HepG2 (cell line): ENCODE data around the gene GPN2. TPM values are rescaled to one million over a fixed set of nuclear protein-coding genes. Genes with fewer than 3 reads are reported as not detected.

Experiments used
- BORCS8-MEF2B ChIP-seq: sonication (generic); formaldehyde crosslinking; IDR thresholded peaks from 2 replicates; pipeline ENCODE4 v1.8.0; 2022; ENCODE audit warnings: mild to moderate bottlenecking, missing genetic modification reagents
- GZF1 ChIP-seq: sonication (generic); formaldehyde crosslinking; IDR thresholded peaks from 2 replicates; pipeline ENCODE4 v1.5.1; 2020; ENCODE audit warnings: mild to moderate bottlenecking, missing genetic modification reagents
- MTF1 ChIP-seq: sonication (generic); formaldehyde crosslinking; IDR thresholded peaks from 2 replicates; pipeline ENCODE4 v1.5.0; 2020; ENCODE audit warnings: missing genetic modification reagents
- PCBP1 ChIP-seq: fragments of 200-400 bp; formaldehyde crosslinking; IDR thresholded peaks from 2 replicates; pipeline ENCODE4 v1.6.1; 2017; ENCODE audit warnings: mild to moderate bottlenecking, low read depth, low read length, borderline replicate concordance
- POLR2A ChIP-seq, 2 experiments: IDR thresholded peaks; 2 replicates each; pipeline ENCODE4 v1.6.1; 2011; ENCODE audit warnings: low read depth in 2 of 2, low read length in 2 of 2, mild to moderate bottlenecking in 1 of 2, moderate library complexity in 1 of 2; ENCODE audit not compliant: insufficient read depth in 1 of 2
- RFX1 ChIP-seq: fragments of 450-650 bp; IDR thresholded peaks from 2 replicates; pipeline ENCODE4 v1.6.1; 2017
- RFXANK ChIP-seq: IDR thresholded peaks from 2 replicates; pipeline ENCODE4 v1.6.1; 2016
- SNAI1 ChIP-seq: sonication (generic); formaldehyde crosslinking; IDR thresholded peaks from 2 replicates; pipeline ENCODE4 v1.5.0; 2020; ENCODE audit warnings: mild to moderate bottlenecking, missing genetic modification reagents, borderline replicate concordance
- SSRP1 ChIP-seq: IDR thresholded peaks from 2 replicates; pipeline ENCODE4 v1.6.1; 2016; ENCODE audit warnings: control low read depth
- TBL1XR1 ChIP-seq: fragments of 150-350 bp; IDR thresholded peaks from 2 replicates; pipeline ENCODE4 v1.6.1; 2014; ENCODE audit warnings: borderline replicate concordance, low read length; ENCODE audit not compliant: partially characterized antibody
- TEAD3 ChIP-seq: optimal IDR thresholded peaks from 2 replicates; pipeline ENCODE3; 2016; ENCODE audit warnings: borderline replicate concordance
- ZBTB34 ChIP-seq: sonication (generic); formaldehyde crosslinking; IDR thresholded peaks from 2 replicates; pipeline ENCODE4 v1.8.0; 2022; ENCODE audit warnings: mild to moderate bottlenecking, missing genetic modification reagents
- ZBTB38 ChIP-seq: sonication (generic); formaldehyde crosslinking; IDR thresholded peaks from 2 replicates; pipeline ENCODE4 v1.5.1; 2020; ENCODE audit warnings: mild to moderate bottlenecking, missing genetic modification reagents
- ZBTB7A ChIP-seq: sonication (generic); formaldehyde crosslinking; IDR thresholded peaks from 2 replicates; pipeline ENCODE4 v1.8.0; 2022; ENCODE audit warnings: mild to moderate bottlenecking, missing genetic modification reagents
- ZNF142 ChIP-seq: sonication (generic); formaldehyde crosslinking; IDR thresholded peaks from 2 replicates; pipeline ENCODE4 v1.4.0; 2020; ENCODE audit warnings: missing genetic modification reagents
- ZNF180 ChIP-seq: sonication (generic); formaldehyde crosslinking; IDR thresholded peaks from 2 replicates; pipeline ENCODE4 v1.4.0; 2020; ENCODE audit warnings: low read depth, missing genetic modification reagents, borderline replicate concordance
- ZNF333 ChIP-seq: sonication (generic); formaldehyde crosslinking; IDR thresholded peaks from 2 replicates; pipeline ENCODE4 v1.4.0; 2020; ENCODE audit warnings: mild to moderate bottlenecking, missing genetic modification reagents, borderline replicate concordance
- ZNF567 ChIP-seq: sonication (generic); formaldehyde crosslinking; IDR thresholded peaks from 2 replicates; pipeline ENCODE4 v1.8.1; 2023; ENCODE audit warnings: mild to moderate bottlenecking, missing genetic modification reagents, borderline replicate concordance
- ZNF704 ChIP-seq: sonication (generic); formaldehyde crosslinking; IDR thresholded peaks from 2 replicates; pipeline ENCODE4 v1.8.1; 2023; ENCODE audit warnings: mild to moderate bottlenecking, inconsistent platforms, moderate library complexity, missing genetic modification reagents, borderline replicate concordance
- ZNF775 ChIP-seq: sonication (generic); formaldehyde crosslinking; IDR thresholded peaks from 2 replicates; pipeline ENCODE4 v1.4.0; 2020; ENCODE audit warnings: missing genetic modification reagents, mild to moderate bottlenecking, moderate library complexity, borderline replicate concordance
- ZNF776 ChIP-seq: sonication (generic); formaldehyde crosslinking; IDR thresholded peaks from 2 replicates; pipeline ENCODE4 v1.4.0; 2020; ENCODE audit warnings: mild to moderate bottlenecking, missing genetic modification reagents
- ZSCAN20 ChIP-seq: sonication (generic); formaldehyde crosslinking; IDR thresholded peaks from 2 replicates; pipeline ENCODE4 v1.4.0; 2020; ENCODE audit warnings: missing genetic modification reagents, mild to moderate bottlenecking, borderline replicate concordance
- ZSCAN25 ChIP-seq: sonication (generic); formaldehyde crosslinking; IDR thresholded peaks from 2 replicates; pipeline ENCODE4 v1.8.0; 2022; ENCODE audit warnings: mild to moderate bottlenecking, missing genetic modification reagents
- polyA plus RNA-seq, 8 experiments: library from polyadenylated mRNA; depleted of rRNA in 3 of 8; stranded (reverse) in 7 of 8; unstranded in 1 of 8; fragments of >200 nt; fragmentation: Illumina TruSeq in 4 of 8; extraction: Trizol in 4 of 8; gene quantifications; 2 replicates each; pipeline versions ENCODE4 v1.2.1 to v1.2.3, GENCODE V29; 2011 to 2016; ENCODE audit warnings: low read depth in 4 of 8, missing spikeins in 1 of 8, mixed read lengths in 1 of 8; ENCODE audit not compliant: insufficient read depth in 1 of 8
- total RNA-seq, 5 experiments: library from RNA; depleted of rRNA; stranded (reverse); fragments of >200 nt; fragmentation: Illumina TruSeq; extraction: Trizol; gene quantifications; 2 replicates each; pipeline ENCODE4 v1.2.3, GENCODE V29; 2016; ENCODE audit warnings: low read depth in 1 of 5

GPN2 gene
- total and polyA plus RNA-seq, 2 of the 13 experiments (the other 11 are each of a cell fraction or from before 2014, with no cell fraction given), result 19.3 to 38.9 TPM

- no peak for TF ChIP-seq ZNF142 (CRISPR knock-in tag)
- TF ChIP-seq RFXANK (CRISPR knock-in tag), result no peak
- no peak for TF ChIP-seq SNAI1 (CRISPR knock-in tag)
- TF ChIP-seq ZSCAN25, result 0 out of 2 replicates have a peak, but pooled peaks have one; percentile 38
- no peak for TF ChIP-seq MTF1 (CRISPR knock-in tag)
- no peak for TF ChIP-seq ZNF776 (CRISPR knock-in tag)
- no peak for TF ChIP-seq ZBTB38 (CRISPR knock-in tag)
- no peak for TF ChIP-seq GZF1 (CRISPR knock-in tag)
- TF ChIP-seq ZBTB34 (CRISPR knock-in tag), result no peak
- TF ChIP-seq ZBTB7A, result peak; percentile 36; the same call in 1 of the 2 replicates
- TF ChIP-seq ZNF180 (CRISPR knock-in tag), result no peak
- TF ChIP-seq ZNF333 (CRISPR knock-in tag), result no peak
- peak; percentile 20 for TF ChIP-seq TBL1XR1
- TF ChIP-seq SSRP1 (CRISPR knock-in tag), result no peak
- no peak for TF ChIP-seq POLR2A (IDR thresholded peaks at IDR 0.05; ENCODE audit: insufficient read depth in 1 of 2, low read depth in 2 of 2, low read length in 2 of 2)
- no peak for TF ChIP-seq PCBP1
- 0 out of 2 replicates have a peak, but pooled peaks have one; percentile 56 for TF ChIP-seq BORCS8-MEF2B (CRISPR knock-in tag)
- no peak for TF ChIP-seq ZNF775 (CRISPR knock-in tag)
- no peak for TF ChIP-seq ZNF567 (CRISPR knock-in tag)
- TF ChIP-seq RFX1, result no peak
- TF ChIP-seq TEAD3 (CRISPR knock-in tag), result peak; percentile 74
- TF ChIP-seq ZSCAN20 (CRISPR knock-in tag), result no peak
- TF ChIP-seq ZNF704 (CRISPR knock-in tag), result no peak
These were observed 58.4 kb downstream of the GPN2 start (continued) for GRCh38 chr1:26831546-26832248.
